ENCODE measurements around the gene FAAP100.

The FAAP100 gene

DNA sequence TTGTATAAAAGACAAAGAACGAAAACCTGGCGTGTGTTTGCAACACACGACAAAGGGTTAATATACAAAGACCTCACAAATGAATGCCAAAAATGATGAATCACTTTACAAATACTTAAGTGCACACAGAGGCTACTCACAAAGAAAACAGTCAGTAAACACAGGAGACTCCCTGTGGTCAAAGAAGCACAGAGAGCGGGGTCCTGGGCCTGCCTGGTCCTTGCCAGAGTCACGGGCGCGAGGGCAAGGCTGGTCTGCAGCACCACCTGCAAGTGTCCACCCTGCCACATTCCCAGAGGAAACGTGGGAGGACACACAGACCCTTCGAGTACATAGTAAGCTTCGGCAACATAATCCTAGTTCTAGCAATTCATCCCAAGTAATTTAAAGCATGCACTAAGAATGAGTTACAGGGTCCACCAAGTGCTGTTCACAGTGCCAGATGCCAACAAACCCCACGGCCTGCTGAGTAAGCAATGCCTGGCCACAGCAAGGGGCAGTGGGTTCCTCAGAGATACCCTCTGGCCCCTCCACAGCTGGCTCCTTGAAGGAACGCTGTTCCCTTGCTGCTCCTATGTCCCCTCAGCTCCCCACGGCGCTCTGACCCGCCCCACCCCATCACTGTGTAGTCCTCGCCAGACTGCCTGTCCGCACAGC is 24.6 kb upstream of the FAAP100 start:
- H3K27ac ChIP-seq (replicated peaks): peak overlapping the region; percentile 54
- TF ChIP-seq, protein P1, sequence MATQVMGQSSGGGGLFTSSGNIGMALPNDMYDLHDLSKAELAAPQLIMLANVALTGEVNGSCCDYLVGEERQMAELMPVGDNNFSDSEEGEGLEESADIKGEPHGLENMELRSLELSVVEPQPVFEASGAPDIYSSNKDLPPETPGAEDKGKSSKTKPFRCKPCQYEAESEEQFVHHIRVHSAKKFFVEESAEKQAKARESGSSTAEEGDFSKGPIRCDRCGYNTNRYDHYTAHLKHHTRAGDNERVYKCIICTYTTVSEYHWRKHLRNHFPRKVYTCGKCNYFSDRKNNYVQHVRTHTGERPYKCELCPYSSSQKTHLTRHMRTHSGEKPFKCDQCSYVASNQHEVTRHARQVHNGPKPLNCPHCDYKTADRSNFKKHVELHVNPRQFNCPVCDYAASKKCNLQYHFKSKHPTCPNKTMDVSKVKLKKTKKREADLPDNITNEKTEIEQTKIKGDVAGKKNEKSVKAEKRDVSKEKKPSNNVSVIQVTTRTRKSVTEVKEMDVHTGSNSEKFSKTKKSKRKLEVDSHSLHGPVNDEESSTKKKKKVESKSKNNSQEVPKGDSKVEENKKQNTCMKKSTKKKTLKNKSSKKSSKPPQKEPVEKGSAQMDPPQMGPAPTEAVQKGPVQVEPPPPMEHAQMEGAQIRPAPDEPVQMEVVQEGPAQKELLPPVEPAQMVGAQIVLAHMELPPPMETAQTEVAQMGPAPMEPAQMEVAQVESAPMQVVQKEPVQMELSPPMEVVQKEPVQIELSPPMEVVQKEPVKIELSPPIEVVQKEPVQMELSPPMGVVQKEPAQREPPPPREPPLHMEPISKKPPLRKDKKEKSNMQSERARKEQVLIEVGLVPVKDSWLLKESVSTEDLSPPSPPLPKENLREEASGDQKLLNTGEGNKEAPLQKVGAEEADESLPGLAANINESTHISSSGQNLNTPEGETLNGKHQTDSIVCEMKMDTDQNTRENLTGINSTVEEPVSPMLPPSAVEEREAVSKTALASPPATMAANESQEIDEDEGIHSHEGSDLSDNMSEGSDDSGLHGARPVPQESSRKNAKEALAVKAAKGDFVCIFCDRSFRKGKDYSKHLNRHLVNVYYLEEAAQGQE (IDR thresholded peaks at IDR 0.05; ENCODE audit: insufficient replicate concordance, low read depth): no peak
- TF ChIP-seq POLR2AphosphoS5 (IDR thresholded peaks at IDR 0.05; ENCODE audit: low read depth) (no peak), SPI1 (IDR thresholded peaks at IDR 0.05; ENCODE audit: borderline replicate concordance, low read depth) (no peak), GABPA (IDR thresholded peaks at IDR 0.05; ENCODE audit: low read depth) (no peak)
- TF ChIP-seq, protein P2, sequence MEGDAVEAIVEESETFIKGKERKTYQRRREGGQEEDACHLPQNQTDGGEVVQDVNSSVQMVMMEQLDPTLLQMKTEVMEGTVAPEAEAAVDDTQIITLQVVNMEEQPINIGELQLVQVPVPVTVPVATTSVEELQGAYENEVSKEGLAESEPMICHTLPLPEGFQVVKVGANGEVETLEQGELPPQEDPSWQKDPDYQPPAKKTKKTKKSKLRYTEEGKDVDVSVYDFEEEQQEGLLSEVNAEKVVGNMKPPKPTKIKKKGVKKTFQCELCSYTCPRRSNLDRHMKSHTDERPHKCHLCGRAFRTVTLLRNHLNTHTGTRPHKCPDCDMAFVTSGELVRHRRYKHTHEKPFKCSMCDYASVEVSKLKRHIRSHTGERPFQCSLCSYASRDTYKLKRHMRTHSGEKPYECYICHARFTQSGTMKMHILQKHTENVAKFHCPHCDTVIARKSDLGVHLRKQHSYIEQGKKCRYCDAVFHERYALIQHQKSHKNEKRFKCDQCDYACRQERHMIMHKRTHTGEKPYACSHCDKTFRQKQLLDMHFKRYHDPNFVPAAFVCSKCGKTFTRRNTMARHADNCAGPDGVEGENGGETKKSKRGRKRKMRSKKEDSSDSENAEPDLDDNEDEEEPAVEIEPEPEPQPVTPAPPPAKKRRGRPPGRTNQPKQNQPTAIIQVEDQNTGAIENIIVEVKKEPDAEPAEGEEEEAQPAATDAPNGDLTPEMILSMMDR (IDR thresholded peaks at IDR 0.05; ENCODE audit: insufficient read depth, low read length): no peak

DNA sequence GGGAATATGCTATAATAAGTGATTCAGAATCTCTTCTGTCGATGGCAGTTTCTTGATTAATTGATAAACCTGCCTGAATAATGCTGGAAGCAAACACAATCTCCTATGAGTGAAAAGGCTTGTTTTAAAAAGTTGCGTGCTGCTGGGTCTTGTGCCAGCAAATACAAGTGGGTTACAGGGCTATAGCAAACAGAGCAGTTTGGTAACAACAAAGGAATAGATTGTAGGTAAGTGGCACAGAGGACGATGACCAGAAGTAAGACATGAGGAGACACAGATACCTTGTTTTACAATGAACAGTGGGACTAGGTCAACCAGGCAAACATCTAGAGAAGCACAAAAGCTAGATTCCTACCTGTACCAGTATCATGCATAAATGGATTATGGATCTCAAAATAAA is 23.7 kb upstream of the FAAP100 start:
- Histone ChIP-seq H3K27ac (replicated peaks) (no peak overlapping the region), H3K4me3 (replicated peaks; ENCODE audit: insufficient read depth, low read length) (no peak overlapping the region), H3K27me3 (ENCODE audit: insufficient read depth, poor library complexity, severe bottlenecking) (no peaks in the 10 kb centered on the region)
- TF ChIP-seq SPI1 (IDR thresholded peaks at IDR 0.05; ENCODE audit: borderline replicate concordance, low read depth) (no peak), GABPA (IDR thresholded peaks at IDR 0.05; ENCODE audit: low read depth) (no peak), POLR2AphosphoS5 (IDR thresholded peaks at IDR 0.05; ENCODE audit: low read depth) (no peak)
- TF ChIP-seq, protein P1 (IDR thresholded peaks at IDR 0.05; ENCODE audit: insufficient replicate concordance, low read depth): no peak
- TF ChIP-seq, protein P2 (IDR thresholded peaks at IDR 0.05; ENCODE audit: insufficient read depth, low read length): no peak
- DNase-seq (ENCODE audit: low read depth in 1 of 2, low spot score in 1 of 2): no peak

More for the DNA sequence above, 24.6 kb upstream of the FAAP100 start:
- Histone ChIP-seq H3K4me3 (replicated peaks; ENCODE audit: insufficient read depth, low read length) (peak overlapping the region; percentile 11; the same call in 1 of the 2 replicates), H3K27me3 (ENCODE audit: insufficient read depth, poor library complexity, severe bottlenecking) (no peaks in the 10 kb centered on the region)
- DNase-seq (ENCODE audit: low read depth in 1 of 2, low spot score in 1 of 2): no peak

DNA sequence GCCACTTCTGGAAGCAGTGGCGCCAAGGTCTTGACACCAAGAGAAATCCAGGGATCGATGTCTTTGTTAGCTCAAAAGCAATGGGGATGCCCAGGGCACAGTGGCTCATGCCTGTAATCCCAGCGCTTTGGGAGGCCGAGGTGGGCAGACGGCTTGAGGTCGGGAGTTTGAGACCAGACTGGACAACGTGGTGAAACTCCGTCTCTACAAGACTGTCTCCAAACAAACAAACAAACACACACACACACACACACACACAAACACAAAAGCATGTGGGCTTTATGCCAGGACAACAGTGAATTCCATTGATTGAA is 22.4 kb upstream of the FAAP100 start:
- TF ChIP-seq SPI1 (IDR thresholded peaks at IDR 0.05; ENCODE audit: borderline replicate concordance, low read depth) (no peak), GABPA (IDR thresholded peaks at IDR 0.05; ENCODE audit: low read depth) (no peak), POLR2AphosphoS5 (IDR thresholded peaks at IDR 0.05; ENCODE audit: low read depth) (no peak)
- TF ChIP-seq, protein P2 (IDR thresholded peaks at IDR 0.05; ENCODE audit: insufficient read depth, low read length): no peak
- TF ChIP-seq, protein P1 (IDR thresholded peaks at IDR 0.05; ENCODE audit: insufficient replicate concordance, low read depth): no peak
- DNase-seq (ENCODE audit: low read depth in 1 of 2, low spot score in 1 of 2): no peak
- Histone ChIP-seq H3K4me3 (replicated peaks; ENCODE audit: insufficient read depth, low read length) (no peak overlapping the region), H3K27ac (replicated peaks) (no peak overlapping the region), H3K27me3 (ENCODE audit: insufficient read depth, poor library complexity, severe bottlenecking) (no peaks in the 10 kb centered on the region)

All from HL-60 (cell line).